Neural cell (in vitro differentiated cells): ENCODE data around the gene SRRM1. TPM values are rescaled to one million over a fixed set of nuclear protein-coding genes. Genes with fewer than 3 reads are reported as not detected.

Source experiments
- H2AFZ ChIP-seq: fragments of 200-600, 300-800 bp; sonication (generic), shearing (Covaris generic); 2 replicates; pipeline ENCODE4 v1.6.0; 2014; ENCODE audit warnings: low read depth, mild to moderate bottlenecking, antibody characterized with exemption, low read length, moderate library complexity
- H3F3A ChIP-seq: fragments of 200-600 bp; shearing (Covaris generic); 2 replicates; pipeline ENCODE4 v1.6.1; 2016; ENCODE audit warnings: mild to moderate bottlenecking, moderate library complexity, mixed read lengths, antibody characterized with exemption, low read length; ENCODE audit not compliant: insufficient read depth, poor library complexity, severe bottlenecking
- H3K27ac ChIP-seq: fragments of 200-600, 300-800 bp; sonication (generic), shearing (Covaris generic); 2 replicates; pipeline ENCODE4 v1.5.1; 2014; ENCODE audit warnings: mild to moderate bottlenecking, low read length, moderate library complexity
- H3K27me3 ChIP-seq: fragments of 300-800, 200-600 bp; sonication (generic), shearing (Covaris generic); 2 replicates; pipeline ENCODE4 v1.6.0; 2014; ENCODE audit warnings: mild to moderate bottlenecking, low read depth, low read length, moderate library complexity; ENCODE audit not compliant: insufficient read depth
- H3K36me3 ChIP-seq: fragments of 300-800, 200-600 bp; sonication (generic), shearing (Covaris generic); 2 replicates; pipeline ENCODE4 v1.5.1; 2014; ENCODE audit warnings: mild to moderate bottlenecking, antibody characterized with exemption, low read length, moderate library complexity; ENCODE audit not compliant: insufficient read depth
- H3K4me2 ChIP-seq: fragments of 300-800, 200-600 bp; sonication (generic), shearing (Covaris generic); 2 replicates; pipeline ENCODE4 v1.6.0; 2014; ENCODE audit warnings: mild to moderate bottlenecking, low read length
- H3K4me3 ChIP-seq: fragments of 300-800, 200-600 bp; sonication (generic), shearing (Covaris generic); 2 replicates; pipeline ENCODE4 v1.5.1; 2014; ENCODE audit warnings: mild to moderate bottlenecking, low read length, moderate library complexity
- H3K79me2 ChIP-seq: fragments of 200-600 bp; shearing (Covaris generic); replicated peaks from 2 replicates; pipeline ENCODE4 v1.6.0; 2014; ENCODE audit warnings: mild to moderate bottlenecking, low read length, moderate library complexity; ENCODE audit not compliant: insufficient read depth
- H3K9ac ChIP-seq: fragments of 300-800, 200-600 bp; sonication (generic), shearing (Covaris generic); 2 replicates; pipeline ENCODE4 v1.6.1; 2016; ENCODE audit warnings: mild to moderate bottlenecking, low read length, mixed read lengths
- H3K9me2 ChIP-seq: fragments of 200-600 bp; shearing (Covaris generic); 2 replicates; pipeline ENCODE4 v1.6.1; 2016; ENCODE audit warnings: mild to moderate bottlenecking, low read length, mixed read lengths; ENCODE audit not compliant: insufficient read depth
- H3K9me3 ChIP-seq: fragments of 200-600, 300-800 bp; sonication (generic), shearing (Covaris generic); 2 replicates; pipeline ENCODE4 v1.6.1; 2016; ENCODE audit warnings: mild to moderate bottlenecking, mixed run types, low read length, moderate library complexity, mixed read lengths
- H4K20me1 ChIP-seq: fragments of 200-600 bp; shearing (Covaris generic); 2 replicates; pipeline ENCODE4 v1.6.1; 2016; ENCODE audit warnings: mild to moderate bottlenecking, mixed run types; ENCODE audit not compliant: insufficient read depth
- EP300 ChIP-seq: fragments of 450-650 bp; conservative IDR thresholded peaks from 2 replicates; pipeline ENCODE4 v1.6.1; 2014; ENCODE audit warnings: antibody characterized with exemption, mild to moderate bottlenecking, moderate library complexity; ENCODE audit not compliant: poor library complexity, severe bottlenecking
- EZH2 ChIP-seq: fragments of 200-600, 300-800 bp; shearing (Covaris generic), sonication (generic); IDR thresholded peaks from 2 replicates; pipeline ENCODE4 v1.6.1; 2014; ENCODE audit warnings: antibody characterized with exemption, low read length, borderline replicate concordance, mild to moderate bottlenecking; ENCODE audit not compliant: insufficient read depth, poor library complexity, severe bottlenecking
- MXI1 ChIP-seq: fragments of 450-650 bp; conservative IDR thresholded peaks from 2 replicates; pipeline ENCODE4 v1.6.1; 2014; ENCODE audit warnings: antibody characterized with exemption, mild to moderate bottlenecking; ENCODE audit not compliant: poor library complexity, severe bottlenecking
- POLR2AphosphoS5 ChIP-seq: IDR thresholded peaks from 2 replicates; pipeline ENCODE4 v1.6.1; 2012
- RAD21 ChIP-seq: fragments of 450-650 bp; conservative IDR thresholded peaks from 2 replicates; pipeline ENCODE4 v1.6.1; 2014; ENCODE audit warnings: antibody characterized with exemption, mild to moderate bottlenecking, moderate library complexity
- SMC3 ChIP-seq: fragments of 450-650 bp; conservative IDR thresholded peaks from 2 replicates; pipeline ENCODE4 v1.6.1; 2014; ENCODE audit warnings: antibody characterized with exemption, mild to moderate bottlenecking, moderate library complexity; ENCODE audit not compliant: poor library complexity
- TAF1 ChIP-seq: IDR thresholded peaks from 2 replicates; pipeline ENCODE4 v1.6.1; 2012; ENCODE audit warnings: low read depth
- polyA plus RNA-seq: library from polyadenylated mRNA; depleted of rRNA; stranded (reverse); fragments of >200 nt; gene quantifications from 2 replicates; pipeline ENCODE4 v1.2.3, GENCODE V29; 2014
- TF ChIP-seq, protein P1 (sequence below): fragments of 450-650 bp; IDR thresholded peaks from 2 replicates; pipeline ENCODE4 v1.5.1; 2014; ENCODE audit warnings: antibody characterized with exemption, mild to moderate bottlenecking, moderate library complexity; ENCODE audit not compliant: poor library complexity, severe bottlenecking
- TF ChIP-seq, protein P2 (sequence below): IDR thresholded peaks from 2 replicates; pipeline ENCODE4 v1.6.1; 2012; ENCODE audit warnings: borderline replicate concordance

SRRM1 gene
- polyA plus RNA-seq, 1 donor from 2014 or later: 37.1 TPM

DNA sequence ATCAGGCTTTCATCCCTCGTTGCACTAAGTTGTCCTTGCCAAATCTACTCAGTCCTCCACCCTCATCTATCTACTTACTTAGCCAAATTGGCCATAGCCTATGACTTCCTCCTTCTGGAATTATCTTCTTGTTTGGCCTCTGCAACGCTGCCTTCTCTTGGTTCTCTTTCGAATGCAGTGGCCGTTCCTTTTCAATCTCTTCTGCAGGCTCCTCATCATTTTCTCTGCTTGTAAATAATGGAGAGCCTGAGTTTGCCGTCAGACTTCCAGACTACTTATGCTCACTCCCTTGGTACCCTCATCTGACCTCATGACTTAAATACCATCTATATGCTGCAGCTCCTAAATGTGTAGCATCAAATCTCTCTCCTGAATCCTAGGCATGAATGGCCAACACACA, 22.4 kb upstream of the SRRM1 start:
- Histone ChIP-seq H3K9ac (no peak overlapping the region), H2AFZ (no peak overlapping the region), H3F3A (no peaks in the 10 kb centered on the region), H3K79me2 (no peaks in the 10 kb centered on the region), H3K27me3 (no peaks in the 10 kb centered on the region), H3K9me3 (no peaks in the 10 kb centered on the region), H3K4me3 (no peak overlapping the region), H3K4me2 (no peak overlapping the region), H4K20me1 (no peaks in the 10 kb centered on the region), H3K9me2 (no peaks in the 10 kb centered on the region), H3K27ac (no peak overlapping the region), H3K36me3 (no peaks in the 10 kb centered on the region)
- no peak for TF ChIP-seq RAD21
- TF ChIP-seq MXI1: no peak

DNA sequence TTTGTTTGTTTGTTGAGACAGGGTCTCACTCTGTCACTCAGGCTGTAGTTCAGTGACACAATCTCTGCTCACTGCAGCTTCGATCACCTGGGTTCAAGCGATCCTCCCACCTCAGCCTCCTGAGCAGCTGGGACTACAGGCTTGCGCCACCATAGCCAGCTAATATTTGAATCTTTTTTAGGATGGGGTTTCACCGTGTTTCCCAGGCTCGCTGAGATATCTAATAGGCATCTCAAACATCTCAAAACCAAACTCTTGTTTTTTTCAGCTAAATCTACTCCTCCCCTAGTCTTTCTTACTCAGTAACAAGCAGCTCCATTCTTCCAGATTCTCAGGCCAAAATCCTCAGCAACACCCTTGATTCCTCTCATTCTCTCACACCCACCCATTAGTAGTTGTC, 22.0 kb upstream of the SRRM1 start:
- no peaks in the 10 kb centered on the region for H3K9me2 ChIP-seq
- H3K36me3 ChIP-seq: no peaks in the 10 kb centered on the region
- H2AFZ ChIP-seq: no peak overlapping the region
- H3K79me2 ChIP-seq: no peaks in the 10 kb centered on the region
- H4K20me1 ChIP-seq: no peaks in the 10 kb centered on the region
- TF ChIP-seq EP300 (no peak), POLR2AphosphoS5 (no peak), SMC3 (no peak), EZH2 (no peak), RAD21 (no peak), MXI1 (no peak)
- TF ChIP-seq, protein P1, sequence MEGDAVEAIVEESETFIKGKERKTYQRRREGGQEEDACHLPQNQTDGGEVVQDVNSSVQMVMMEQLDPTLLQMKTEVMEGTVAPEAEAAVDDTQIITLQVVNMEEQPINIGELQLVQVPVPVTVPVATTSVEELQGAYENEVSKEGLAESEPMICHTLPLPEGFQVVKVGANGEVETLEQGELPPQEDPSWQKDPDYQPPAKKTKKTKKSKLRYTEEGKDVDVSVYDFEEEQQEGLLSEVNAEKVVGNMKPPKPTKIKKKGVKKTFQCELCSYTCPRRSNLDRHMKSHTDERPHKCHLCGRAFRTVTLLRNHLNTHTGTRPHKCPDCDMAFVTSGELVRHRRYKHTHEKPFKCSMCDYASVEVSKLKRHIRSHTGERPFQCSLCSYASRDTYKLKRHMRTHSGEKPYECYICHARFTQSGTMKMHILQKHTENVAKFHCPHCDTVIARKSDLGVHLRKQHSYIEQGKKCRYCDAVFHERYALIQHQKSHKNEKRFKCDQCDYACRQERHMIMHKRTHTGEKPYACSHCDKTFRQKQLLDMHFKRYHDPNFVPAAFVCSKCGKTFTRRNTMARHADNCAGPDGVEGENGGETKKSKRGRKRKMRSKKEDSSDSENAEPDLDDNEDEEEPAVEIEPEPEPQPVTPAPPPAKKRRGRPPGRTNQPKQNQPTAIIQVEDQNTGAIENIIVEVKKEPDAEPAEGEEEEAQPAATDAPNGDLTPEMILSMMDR: no peak
- TF ChIP-seq, protein P2, sequence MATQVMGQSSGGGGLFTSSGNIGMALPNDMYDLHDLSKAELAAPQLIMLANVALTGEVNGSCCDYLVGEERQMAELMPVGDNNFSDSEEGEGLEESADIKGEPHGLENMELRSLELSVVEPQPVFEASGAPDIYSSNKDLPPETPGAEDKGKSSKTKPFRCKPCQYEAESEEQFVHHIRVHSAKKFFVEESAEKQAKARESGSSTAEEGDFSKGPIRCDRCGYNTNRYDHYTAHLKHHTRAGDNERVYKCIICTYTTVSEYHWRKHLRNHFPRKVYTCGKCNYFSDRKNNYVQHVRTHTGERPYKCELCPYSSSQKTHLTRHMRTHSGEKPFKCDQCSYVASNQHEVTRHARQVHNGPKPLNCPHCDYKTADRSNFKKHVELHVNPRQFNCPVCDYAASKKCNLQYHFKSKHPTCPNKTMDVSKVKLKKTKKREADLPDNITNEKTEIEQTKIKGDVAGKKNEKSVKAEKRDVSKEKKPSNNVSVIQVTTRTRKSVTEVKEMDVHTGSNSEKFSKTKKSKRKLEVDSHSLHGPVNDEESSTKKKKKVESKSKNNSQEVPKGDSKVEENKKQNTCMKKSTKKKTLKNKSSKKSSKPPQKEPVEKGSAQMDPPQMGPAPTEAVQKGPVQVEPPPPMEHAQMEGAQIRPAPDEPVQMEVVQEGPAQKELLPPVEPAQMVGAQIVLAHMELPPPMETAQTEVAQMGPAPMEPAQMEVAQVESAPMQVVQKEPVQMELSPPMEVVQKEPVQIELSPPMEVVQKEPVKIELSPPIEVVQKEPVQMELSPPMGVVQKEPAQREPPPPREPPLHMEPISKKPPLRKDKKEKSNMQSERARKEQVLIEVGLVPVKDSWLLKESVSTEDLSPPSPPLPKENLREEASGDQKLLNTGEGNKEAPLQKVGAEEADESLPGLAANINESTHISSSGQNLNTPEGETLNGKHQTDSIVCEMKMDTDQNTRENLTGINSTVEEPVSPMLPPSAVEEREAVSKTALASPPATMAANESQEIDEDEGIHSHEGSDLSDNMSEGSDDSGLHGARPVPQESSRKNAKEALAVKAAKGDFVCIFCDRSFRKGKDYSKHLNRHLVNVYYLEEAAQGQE: no peak
- H3K4me3 ChIP-seq: no peak overlapping the region
- H3F3A ChIP-seq: no peaks in the 10 kb centered on the region
- H3K9ac ChIP-seq: no peak overlapping the region
- H3K27ac ChIP-seq: no peak overlapping the region
- no peak overlapping the region for H3K4me2 ChIP-seq
- H3K27me3 ChIP-seq: no peaks in the 10 kb centered on the region
- H3K9me3 ChIP-seq: no peaks in the 10 kb centered on the region

DNA sequence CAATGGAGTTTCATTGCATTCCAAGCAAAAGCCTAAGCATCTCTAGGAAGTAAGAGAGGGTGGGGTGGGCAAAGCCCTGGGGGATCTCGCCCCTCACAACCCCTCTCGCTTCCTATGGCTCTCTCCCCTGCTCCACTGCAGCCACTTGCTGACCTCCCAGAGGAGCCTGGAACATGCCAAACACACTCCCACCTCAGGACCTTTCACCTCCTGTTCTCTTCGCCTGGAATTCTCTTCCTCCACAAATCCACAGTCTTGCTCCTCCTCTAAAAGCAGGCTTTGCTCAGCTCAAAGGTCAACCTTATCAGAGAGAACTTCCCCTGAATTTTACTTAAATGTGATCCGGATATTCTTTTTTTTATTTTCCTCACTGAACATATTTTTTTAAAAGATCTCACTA, 20.9 kb upstream of the SRRM1 start:
- TF ChIP-seq, protein P1: no peak
- no peak for TF ChIP-seq RAD21
- TF ChIP-seq MXI1: no peak
- TF ChIP-seq TAF1: no peak
- TF ChIP-seq EZH2: no peak
- TF ChIP-seq, protein P2: no peak
- TF ChIP-seq EP300: no peak
- TF ChIP-seq SMC3: no peak
- TF ChIP-seq POLR2AphosphoS5: no peak

More for the DNA sequence above, 20.9 kb upstream of the SRRM1 start:
- H3K4me3 ChIP-seq: no peak overlapping the region
- no peak overlapping the region for H2AFZ ChIP-seq
- H3K9me3 ChIP-seq: no peaks in the 10 kb centered on the region
- no peaks in the 10 kb centered on the region for H3K79me2 ChIP-seq
- H3K9me2 ChIP-seq: no peaks in the 10 kb centered on the region
- no peak overlapping the region for H3K4me2 ChIP-seq
- no peaks in the 10 kb centered on the region for H4K20me1 ChIP-seq
- H3K27ac ChIP-seq: no peak overlapping the region
- no peak overlapping the region for H3K9ac ChIP-seq
- no peaks in the 10 kb centered on the region for H3K36me3 ChIP-seq
- no peaks in the 10 kb centered on the region for H3K27me3 ChIP-seq
- H3F3A ChIP-seq: no peaks in the 10 kb centered on the region
